ENCODE data around the gene PLCB1.

Gene PLCB1

GRCh38 chr20:8865636-8866035, 733.6 kb downstream of the PLCB1 start:
- no peak for DNase-seq
- H3K4me3 Mint-ChIP-seq, result no peak overlapping the region
- no peak overlapping the region for H3K27ac Mint-ChIP-seq
- H3K36me3 Mint-ChIP-seq (ENCODE audit: low read depth), result no peaks in the 10 kb centered on the region
- no peaks in the 10 kb centered on the region for H3K9me3 Mint-ChIP-seq
- no peaks in the 10 kb centered on the region for H3K4me1 Mint-ChIP-seq
- no peak for TF ChIP-seq CTCF (IDR thresholded peaks at IDR 0.05)
- peaks cover 4% of the 10 kb centered on the region for H3K27me3 Mint-ChIP-seq (ENCODE audit: low read depth, poor library complexity)

- TF ChIP-seq CTCF (IDR thresholded peaks at IDR 0.05), result no peak
- no peaks in the 10 kb centered on the region for H3K36me3 Mint-ChIP-seq (ENCODE audit: low read depth)
- DNase-seq, result no peak
- no peaks in the 10 kb centered on the region for H3K9me3 Mint-ChIP-seq
- no peak overlapping the region for H3K4me3 Mint-ChIP-seq
- H3K27ac Mint-ChIP-seq, result no peak overlapping the region
- H3K27me3 Mint-ChIP-seq (ENCODE audit: low read depth, poor library complexity), result peaks cover 4% of the 10 kb centered on the region
- no peaks in the 10 kb centered on the region for H3K4me1 Mint-ChIP-seq
Measured at GRCh38 chr20:8867038-8867740, 735.1 kb downstream of the PLCB1 start.

GRCh38 chr20:8870652-8871051, 738.6 kb downstream of the PLCB1 start:
- no peak overlapping the region for H3K27ac Mint-ChIP-seq
- no peak for TF ChIP-seq CTCF (IDR thresholded peaks at IDR 0.05)
- H3K4me1 Mint-ChIP-seq, result no peaks in the 10 kb centered on the region
- no peak overlapping the region for H3K4me3 Mint-ChIP-seq
- no peaks in the 10 kb centered on the region for H3K9me3 Mint-ChIP-seq
- H3K36me3 Mint-ChIP-seq (ENCODE audit: low read depth), result no peaks in the 10 kb centered on the region
- DNase-seq, result no peak
- peaks cover 4% of the 10 kb centered on the region for H3K27me3 Mint-ChIP-seq (ENCODE audit: low read depth, poor library complexity)

- DNase-seq, result no peak
- no peaks in the 10 kb centered on the region for H3K36me3 Mint-ChIP-seq (ENCODE audit: low read depth)
- no peak overlapping the region for H3K27ac Mint-ChIP-seq
- H3K4me1 Mint-ChIP-seq, result peaks cover 12% of the 10 kb centered on the region
- TF ChIP-seq CTCF (IDR thresholded peaks at IDR 0.05), result no peak
- no peaks in the 10 kb centered on the region for H3K9me3 Mint-ChIP-seq
- H3K4me3 Mint-ChIP-seq, result no peak overlapping the region
- H3K27me3 Mint-ChIP-seq (ENCODE audit: low read depth, poor library complexity), result peaks cover 8% of the 10 kb centered on the region
Measured at GRCh38 chr20:8874437-8874836, 742.4 kb downstream of the PLCB1 start.

- H3K9me3 Mint-ChIP-seq, result no peaks in the 10 kb centered on the region
- H3K27ac Mint-ChIP-seq, result no peak overlapping the region
- no peaks in the 10 kb centered on the region for H3K36me3 Mint-ChIP-seq (ENCODE audit: low read depth)
- peaks cover 8% of the 10 kb centered on the region for H3K27me3 Mint-ChIP-seq (ENCODE audit: low read depth, poor library complexity)
- DNase-seq, result no peak
- H3K4me3 Mint-ChIP-seq, result no peak overlapping the region
- H3K4me1 Mint-ChIP-seq, result peaks cover 24% of the 10 kb centered on the region
- TF ChIP-seq CTCF (IDR thresholded peaks at IDR 0.05), result no peak
Measured at GRCh38 chr20:8875586-8875985, 743.5 kb downstream of the PLCB1 start.

GRCh38 chr20:8876366-8876765, 744.3 kb downstream of the PLCB1 start:
- Mint-ChIP-seq H3K36me3 (ENCODE audit: low read depth) (no peaks in the 10 kb centered on the region), H3K27ac (no peak overlapping the region), H3K9me3 (no peaks in the 10 kb centered on the region), H3K4me1 (peaks cover 24% of the 10 kb centered on the region), H3K27me3 (ENCODE audit: low read depth, poor library complexity) (peaks cover 8% of the 10 kb centered on the region), H3K4me3 (no peak overlapping the region)
- no peak for DNase-seq
- no peak for TF ChIP-seq CTCF (IDR thresholded peaks at IDR 0.05)
